LNCAP (cell line): Measurements from ENCODE around the gene FAM78A.

ENCODE experiments used
- TF ChIP-seq, protein P1 (sequence below): fragments of 450-650 bp; IDR thresholded peaks from 2 replicates; pipeline ENCODE4 v1.5.1; 2017; ENCODE audit warnings: mild to moderate bottlenecking

FAM78A gene

DNA sequence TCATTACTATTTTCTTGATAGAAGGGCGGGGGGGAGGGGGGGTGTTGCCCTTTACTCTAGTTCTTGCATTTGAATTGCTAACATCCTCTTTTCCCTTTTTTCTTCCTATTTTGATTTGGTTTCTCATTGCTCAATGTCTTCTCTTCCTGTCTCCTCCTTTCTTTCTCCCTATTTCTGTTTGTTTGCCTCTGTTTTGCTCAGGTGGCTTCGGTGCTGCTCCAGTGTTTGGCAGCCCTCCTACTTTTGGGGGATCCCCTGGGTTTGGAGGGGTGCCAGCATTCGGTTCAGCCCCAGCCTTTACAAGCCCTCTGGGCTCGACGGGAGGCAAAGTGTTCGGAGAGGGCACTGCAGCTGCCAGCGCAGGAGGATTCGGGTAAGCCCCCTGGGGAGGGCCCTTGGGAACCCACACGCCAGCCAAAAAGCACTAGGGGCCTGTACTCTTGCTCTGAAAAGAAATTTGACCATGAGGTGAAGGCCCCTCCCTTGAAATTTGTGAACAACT, 48.3 kb downstream of the FAM78A start:
- TF ChIP-seq, protein P1, sequence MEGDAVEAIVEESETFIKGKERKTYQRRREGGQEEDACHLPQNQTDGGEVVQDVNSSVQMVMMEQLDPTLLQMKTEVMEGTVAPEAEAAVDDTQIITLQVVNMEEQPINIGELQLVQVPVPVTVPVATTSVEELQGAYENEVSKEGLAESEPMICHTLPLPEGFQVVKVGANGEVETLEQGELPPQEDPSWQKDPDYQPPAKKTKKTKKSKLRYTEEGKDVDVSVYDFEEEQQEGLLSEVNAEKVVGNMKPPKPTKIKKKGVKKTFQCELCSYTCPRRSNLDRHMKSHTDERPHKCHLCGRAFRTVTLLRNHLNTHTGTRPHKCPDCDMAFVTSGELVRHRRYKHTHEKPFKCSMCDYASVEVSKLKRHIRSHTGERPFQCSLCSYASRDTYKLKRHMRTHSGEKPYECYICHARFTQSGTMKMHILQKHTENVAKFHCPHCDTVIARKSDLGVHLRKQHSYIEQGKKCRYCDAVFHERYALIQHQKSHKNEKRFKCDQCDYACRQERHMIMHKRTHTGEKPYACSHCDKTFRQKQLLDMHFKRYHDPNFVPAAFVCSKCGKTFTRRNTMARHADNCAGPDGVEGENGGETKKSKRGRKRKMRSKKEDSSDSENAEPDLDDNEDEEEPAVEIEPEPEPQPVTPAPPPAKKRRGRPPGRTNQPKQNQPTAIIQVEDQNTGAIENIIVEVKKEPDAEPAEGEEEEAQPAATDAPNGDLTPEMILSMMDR = no peak

DNA sequence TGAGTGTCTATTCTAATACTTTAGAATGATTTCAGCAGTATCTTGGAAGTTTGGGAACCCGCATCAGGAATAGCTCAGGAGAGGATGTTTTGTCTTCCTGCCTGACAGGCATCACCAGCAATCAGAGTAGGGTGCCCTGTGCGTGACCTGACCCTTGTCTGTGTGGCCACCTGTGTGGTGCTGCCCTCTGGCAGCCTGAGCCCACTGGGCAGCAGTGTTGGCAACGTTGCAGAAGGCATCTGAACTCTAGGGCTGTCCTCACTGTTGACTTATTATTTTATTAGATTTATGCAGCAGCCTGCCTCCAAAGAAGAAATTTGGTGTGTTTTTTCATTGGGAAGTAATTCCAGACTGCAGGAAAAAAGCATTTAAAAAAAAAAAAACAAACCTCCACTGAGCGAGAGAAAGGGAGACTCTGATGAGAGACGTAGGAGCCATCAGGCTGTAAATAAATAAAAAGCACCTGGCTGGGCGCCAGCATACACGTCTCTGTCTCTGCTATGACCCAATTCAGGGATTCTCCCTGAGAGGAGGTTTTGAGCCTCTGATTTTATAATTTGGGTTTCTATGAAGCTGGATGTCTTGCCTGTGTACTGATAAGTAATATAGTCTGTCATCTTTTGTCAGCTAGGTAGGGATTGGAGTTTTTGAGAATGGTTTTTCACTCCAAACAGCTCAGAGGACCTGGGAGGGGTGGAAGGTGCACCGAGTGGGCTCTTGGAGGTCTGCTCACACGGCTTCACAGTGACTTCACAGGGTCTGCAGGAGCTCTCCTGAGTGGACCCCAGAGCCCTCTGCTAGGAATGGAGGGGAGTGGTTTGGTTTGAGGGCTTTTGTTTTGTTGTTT, 49.0 kb downstream of the FAM78A start:
- TF ChIP-seq, protein P1 = no peak; the same call in 1 of the 2 replicates

DNA sequence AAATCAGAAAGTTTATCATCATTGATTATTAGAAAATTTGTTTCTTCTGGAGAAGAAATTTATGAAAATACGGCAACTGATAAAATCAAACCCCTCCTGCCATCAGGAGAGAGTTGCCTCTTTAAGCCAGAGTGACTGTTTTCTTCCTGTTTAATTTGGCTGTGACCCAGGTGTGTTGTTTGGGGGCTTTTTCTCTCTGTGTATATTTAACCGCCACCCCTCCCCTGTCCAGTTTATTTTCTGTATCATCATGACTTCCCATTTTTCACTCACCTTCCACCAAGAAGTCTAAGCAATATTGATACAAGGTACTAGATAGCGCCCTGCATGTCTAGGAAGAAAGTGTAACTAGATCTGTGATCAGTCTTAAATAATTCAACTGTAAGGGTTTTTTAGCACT, 50.1 kb downstream of the FAM78A start:
- TF ChIP-seq, protein P1 = no peak

DNA sequence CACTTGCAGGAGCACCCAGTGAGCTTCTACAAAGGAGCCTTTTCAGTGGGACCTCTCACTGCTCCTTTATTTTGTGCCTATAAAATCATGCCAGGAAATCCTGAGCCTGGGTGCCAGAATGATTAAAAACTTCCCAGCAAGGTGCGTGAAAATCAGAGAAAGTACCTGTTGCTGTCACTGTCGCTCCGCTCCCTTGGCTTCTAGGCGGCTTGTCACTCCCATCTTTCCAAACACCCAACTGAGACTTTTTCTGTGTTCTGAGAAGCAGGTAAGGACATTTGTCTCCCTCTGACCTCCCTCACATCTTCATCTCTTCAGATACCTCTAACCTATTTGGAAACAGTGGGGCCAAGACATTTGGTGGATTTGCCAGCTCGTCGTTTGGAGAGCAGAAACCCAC, 53.9 kb downstream of the FAM78A start:
- TF ChIP-seq, protein P1 = no peak

DNA sequence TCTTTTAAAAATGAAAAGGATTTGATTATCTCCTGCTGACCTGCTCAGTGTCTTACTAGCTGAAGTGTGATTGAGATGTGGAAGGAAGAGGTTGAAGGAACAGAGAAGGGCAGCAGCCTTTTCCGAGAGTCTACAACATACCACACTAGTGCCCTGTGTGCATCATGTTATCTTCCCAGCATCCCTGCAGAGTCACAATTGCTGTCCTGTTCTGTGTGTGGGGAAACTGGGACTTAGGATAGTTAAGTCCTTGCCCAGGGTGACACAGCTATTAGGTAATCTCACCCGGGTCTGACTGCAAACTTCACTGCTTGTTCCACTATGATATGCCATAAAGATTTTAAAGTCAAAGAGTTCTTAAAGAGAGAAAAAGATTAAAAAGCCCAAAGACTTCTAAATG, 55.8 kb downstream of the FAM78A start:
- TF ChIP-seq, protein P1 = no peak

DNA sequence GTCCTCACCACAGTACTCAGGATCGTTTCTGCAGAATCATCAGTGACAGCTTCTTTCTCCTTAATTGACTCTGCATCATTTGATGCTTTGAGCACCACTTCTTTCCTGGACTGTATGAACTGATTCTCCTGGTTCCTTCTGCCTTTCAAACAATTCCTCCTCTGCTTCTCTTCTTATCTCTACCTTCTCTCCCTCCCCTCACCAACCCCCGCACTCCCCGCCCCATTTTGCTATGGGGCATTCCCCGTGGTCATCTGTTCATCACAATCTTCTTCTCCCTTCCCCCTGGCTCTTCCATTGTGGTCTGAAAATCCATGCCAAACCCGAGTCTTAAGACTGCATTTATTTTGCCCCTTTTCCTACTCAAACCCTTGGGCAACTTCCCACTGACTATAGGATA, 57.9 kb downstream of the FAM78A start:
- TF ChIP-seq, protein P1 = no peak

DNA sequence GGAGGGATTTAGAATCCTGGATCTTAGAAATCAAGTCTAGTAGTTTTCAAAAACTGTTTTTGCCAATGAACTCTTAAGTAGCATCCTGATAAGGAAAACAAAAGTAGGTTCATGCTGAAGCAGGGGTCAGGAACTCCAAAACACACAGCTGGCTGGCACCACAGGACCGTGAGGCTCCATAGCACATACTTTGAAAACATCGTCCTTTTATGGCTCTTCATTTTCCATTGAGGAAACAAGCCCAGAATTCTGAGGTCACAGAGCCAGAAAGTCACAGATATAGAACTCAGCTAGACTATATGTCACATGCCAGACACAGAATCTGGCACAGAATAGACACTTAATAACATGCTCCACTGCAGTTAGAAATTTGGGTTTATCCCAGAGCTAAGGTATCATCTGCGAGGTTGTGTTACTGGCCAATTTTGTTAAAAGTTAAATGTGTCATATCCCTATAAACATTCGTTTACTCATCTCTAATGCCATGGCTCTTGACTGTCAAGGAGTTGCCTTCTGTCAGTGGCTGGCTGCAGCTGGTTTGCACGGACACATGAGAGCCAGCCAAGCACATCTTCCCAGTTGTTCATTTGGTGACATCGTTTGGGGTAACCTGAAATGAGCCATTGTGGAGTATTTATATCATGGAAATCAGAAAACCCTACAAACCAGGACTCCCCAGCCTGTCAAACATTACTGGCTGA, 58.8 kb downstream of the FAM78A start:
- TF ChIP-seq, protein P1 = no peak
